ENCODE measurements around the gene PRDM16.

DNA sequence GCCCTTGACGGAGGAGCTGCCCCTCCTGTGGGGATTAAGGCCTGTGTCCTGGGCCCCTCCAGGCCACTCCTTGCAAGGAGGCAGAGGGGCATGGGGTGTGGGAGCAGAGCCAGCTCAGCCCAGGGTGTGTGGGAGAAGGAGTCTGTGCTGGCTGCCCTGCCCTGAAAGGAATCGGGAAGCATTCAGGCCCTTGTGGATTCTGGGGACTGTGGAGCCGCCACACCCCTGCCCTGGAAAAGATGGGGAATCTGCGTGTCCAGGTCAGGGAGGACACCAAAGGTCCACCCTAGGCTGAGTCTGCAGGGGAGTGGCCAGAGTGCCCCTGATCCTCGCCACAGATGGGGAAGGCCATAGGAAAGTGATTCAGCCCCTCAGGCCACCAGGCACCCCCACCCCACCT is 16.5 kb upstream of the PRDM16 start:
- TF ChIP-seq, protein P1, sequence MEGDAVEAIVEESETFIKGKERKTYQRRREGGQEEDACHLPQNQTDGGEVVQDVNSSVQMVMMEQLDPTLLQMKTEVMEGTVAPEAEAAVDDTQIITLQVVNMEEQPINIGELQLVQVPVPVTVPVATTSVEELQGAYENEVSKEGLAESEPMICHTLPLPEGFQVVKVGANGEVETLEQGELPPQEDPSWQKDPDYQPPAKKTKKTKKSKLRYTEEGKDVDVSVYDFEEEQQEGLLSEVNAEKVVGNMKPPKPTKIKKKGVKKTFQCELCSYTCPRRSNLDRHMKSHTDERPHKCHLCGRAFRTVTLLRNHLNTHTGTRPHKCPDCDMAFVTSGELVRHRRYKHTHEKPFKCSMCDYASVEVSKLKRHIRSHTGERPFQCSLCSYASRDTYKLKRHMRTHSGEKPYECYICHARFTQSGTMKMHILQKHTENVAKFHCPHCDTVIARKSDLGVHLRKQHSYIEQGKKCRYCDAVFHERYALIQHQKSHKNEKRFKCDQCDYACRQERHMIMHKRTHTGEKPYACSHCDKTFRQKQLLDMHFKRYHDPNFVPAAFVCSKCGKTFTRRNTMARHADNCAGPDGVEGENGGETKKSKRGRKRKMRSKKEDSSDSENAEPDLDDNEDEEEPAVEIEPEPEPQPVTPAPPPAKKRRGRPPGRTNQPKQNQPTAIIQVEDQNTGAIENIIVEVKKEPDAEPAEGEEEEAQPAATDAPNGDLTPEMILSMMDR (conservative IDR thresholded peaks at IDR 0.05; ENCODE audit: low read length): no peak
- TF ChIP-seq EZH2phosphoT487 (IDR thresholded peaks at IDR 0.05; ENCODE audit: borderline replicate concordance, low read depth, low read length): no peak
